ENCODE measurements around the gene FKBP1B. TPM values are rescaled to one million over a fixed set of nuclear protein-coding genes. Genes with fewer than 3 reads are reported as not detected.

Gene FKBP1B
- polyA plus RNA-seq, 3 donors, result 5.2 to 10.1 (median 7.2) TPM

DNA sequence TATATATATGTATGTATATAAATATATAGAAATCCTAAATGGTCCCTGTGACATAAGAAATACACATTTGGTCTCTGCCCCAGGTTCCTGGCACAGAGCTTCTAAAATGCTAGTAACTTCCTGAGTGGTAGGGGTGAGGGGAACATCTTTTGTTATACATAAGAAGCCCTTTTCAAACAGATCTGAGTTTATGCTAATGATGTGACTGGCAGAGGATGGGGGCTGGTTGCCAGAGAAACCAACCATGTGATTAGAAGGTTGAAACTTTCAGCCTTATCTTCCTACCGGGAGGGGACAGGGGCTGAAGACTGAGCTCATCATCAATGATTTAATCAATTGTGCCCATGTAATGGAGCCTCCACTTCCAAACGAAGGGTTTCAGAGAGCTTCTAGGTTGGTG is 23.3 kb upstream of the FKBP1B start:
- intact Hi-C loops (cut with micrococcal nuclease), result no loop called here
- Mint-ChIP-seq H3K27me3 (ENCODE audit: low read depth in 3 of 3) (peaks cover 0 to 3% (median 2%) of the 10 kb centered on the region in 3 donors), H3K4me3 (no peak overlapping the region), H3K9me3 (no peaks in the 10 kb centered on the region), H3K36me3 (peaks cover 55 to 57% of the 10 kb centered on the region in 2 donors), H3K27ac (peak overlapping the region in 2 of 7 donors; percentile 8 to 18), H3K4me1 (no peaks in the 10 kb centered on the region)
- no peak overlapping the region for H3K4me2 ChIP-seq (replicated peaks; ENCODE audit: extremely low read depth, low read length, poor library complexity, severe bottlenecking)
- DNase-seq, result no peak
- H3K27me3 ChIP-seq (ENCODE audit: control insufficient read depth in 2 of 2, insufficient read depth in 2 of 2, low read length in 2 of 2), result no peaks in the 10 kb centered on the region
- H3K79me2 ChIP-seq (ENCODE audit: insufficient read depth, low read length), result no peaks in the 10 kb centered on the region
- no peak overlapping the region for H3K4me3 ChIP-seq (replicated peaks in 1 of 3; ENCODE audit: low read depth in 2 of 3, low read length in 3 of 3)
- H3K9ac ChIP-seq (ENCODE audit: insufficient read depth, low read length, poor library complexity, severe bottlenecking), result no peak overlapping the region
- no peak overlapping the region for H2AFZ ChIP-seq (ENCODE audit: insufficient read depth, low read depth, low read length, poor library complexity, severe bottlenecking)
- TF ChIP-seq, protein P1, sequence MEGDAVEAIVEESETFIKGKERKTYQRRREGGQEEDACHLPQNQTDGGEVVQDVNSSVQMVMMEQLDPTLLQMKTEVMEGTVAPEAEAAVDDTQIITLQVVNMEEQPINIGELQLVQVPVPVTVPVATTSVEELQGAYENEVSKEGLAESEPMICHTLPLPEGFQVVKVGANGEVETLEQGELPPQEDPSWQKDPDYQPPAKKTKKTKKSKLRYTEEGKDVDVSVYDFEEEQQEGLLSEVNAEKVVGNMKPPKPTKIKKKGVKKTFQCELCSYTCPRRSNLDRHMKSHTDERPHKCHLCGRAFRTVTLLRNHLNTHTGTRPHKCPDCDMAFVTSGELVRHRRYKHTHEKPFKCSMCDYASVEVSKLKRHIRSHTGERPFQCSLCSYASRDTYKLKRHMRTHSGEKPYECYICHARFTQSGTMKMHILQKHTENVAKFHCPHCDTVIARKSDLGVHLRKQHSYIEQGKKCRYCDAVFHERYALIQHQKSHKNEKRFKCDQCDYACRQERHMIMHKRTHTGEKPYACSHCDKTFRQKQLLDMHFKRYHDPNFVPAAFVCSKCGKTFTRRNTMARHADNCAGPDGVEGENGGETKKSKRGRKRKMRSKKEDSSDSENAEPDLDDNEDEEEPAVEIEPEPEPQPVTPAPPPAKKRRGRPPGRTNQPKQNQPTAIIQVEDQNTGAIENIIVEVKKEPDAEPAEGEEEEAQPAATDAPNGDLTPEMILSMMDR (IDR thresholded peaks at IDR 0.05), result no peak
- peaks cover 30 to 31% of the 10 kb centered on the region in 2 donors for H3K36me3 ChIP-seq (replicated peaks in 1 of 2; ENCODE audit: control insufficient read depth in 1 of 2, insufficient read depth in 2 of 2, low read length in 2 of 2)
- H3K27ac ChIP-seq (ENCODE audit: low read depth in 1 of 2, low read length in 2 of 2), result no peak overlapping the region
- no peaks in the 10 kb centered on the region for H3K4me1 ChIP-seq (ENCODE audit: control insufficient read depth in 1 of 2, insufficient read depth in 2 of 2, low read length in 2 of 2)
- WGBS (ENCODE audit: insufficient coverage), result 86% methylated on average over 1 of the region's 2 CpGs
- H3K9me3 ChIP-seq (replicated peaks in 1 of 2; ENCODE audit: control insufficient read depth in 1 of 2, insufficient read depth in 1 of 2, low read length in 2 of 2), result no peaks in the 10 kb centered on the region
- H4K20me1 ChIP-seq (ENCODE audit: insufficient read depth, low read length), result no peaks in the 10 kb centered on the region

DNA sequence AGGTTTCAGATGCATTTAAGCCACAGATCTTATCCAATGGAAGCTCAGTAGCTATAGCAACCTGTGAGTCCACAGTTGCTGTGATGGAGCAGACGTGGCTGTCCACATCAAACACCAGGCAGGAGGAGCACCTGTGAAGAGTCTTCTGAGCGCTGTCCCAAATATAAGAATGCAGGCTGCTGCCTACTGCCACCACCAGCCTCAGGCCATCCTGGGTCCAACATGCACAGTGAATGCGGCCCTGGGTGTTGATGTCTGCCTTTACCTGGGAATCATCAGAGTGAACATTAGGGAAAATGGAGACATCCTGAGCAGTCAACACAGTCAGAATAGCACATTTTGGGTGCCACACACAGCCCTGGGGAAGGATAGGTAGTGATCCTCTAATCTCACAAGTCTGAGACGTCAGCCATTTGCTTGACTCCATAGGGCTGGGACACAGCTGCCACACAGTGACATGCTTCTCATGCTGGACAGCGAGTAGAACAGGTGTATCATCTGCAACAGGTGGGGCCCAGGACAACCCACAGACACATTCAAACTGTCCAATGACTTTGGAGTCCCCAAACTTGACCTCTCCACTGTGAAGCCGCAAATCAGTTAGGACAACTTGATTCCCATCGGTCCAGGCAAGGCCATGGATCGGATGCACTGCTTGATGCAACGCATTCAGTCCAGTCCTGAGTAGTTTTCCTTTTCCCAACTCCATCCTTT is 10.6 kb upstream of the FKBP1B start:
- no peaks in the 10 kb centered on the region for H4K20me1 ChIP-seq (ENCODE audit: insufficient read depth, low read length)
- Mint-ChIP-seq H3K4me1 (peaks cover 1% of the 10 kb centered on the region), H3K27ac (no peak overlapping the region), H3K9me3 (no peaks in the 10 kb centered on the region), H3K27me3 (ENCODE audit: low read depth in 3 of 3) (no peaks in the 10 kb centered on the region), H3K36me3 (peaks cover 24 to 32% of the 10 kb centered on the region in 2 donors), H3K4me3 (no peak overlapping the region)
- no peak overlapping the region for H3K4me2 ChIP-seq (replicated peaks; ENCODE audit: extremely low read depth, low read length, poor library complexity, severe bottlenecking)
- H3K27me3 ChIP-seq (ENCODE audit: control insufficient read depth in 2 of 2, insufficient read depth in 2 of 2, low read length in 2 of 2), result no peaks in the 10 kb centered on the region
- H3K4me1 ChIP-seq (ENCODE audit: control insufficient read depth in 1 of 2, insufficient read depth in 2 of 2, low read length in 2 of 2), result no peaks in the 10 kb centered on the region
- intact Hi-C loops (cut with micrococcal nuclease), result no loop called here
- no peak overlapping the region for H3K27ac ChIP-seq (ENCODE audit: low read depth in 1 of 2, low read length in 2 of 2)
- WGBS (ENCODE audit: insufficient coverage), result 96% methylated on average over 6 of the region's 9 CpGs
- TF ChIP-seq, protein P1 (IDR thresholded peaks at IDR 0.05), result no peak
- no peak overlapping the region for H2AFZ ChIP-seq (ENCODE audit: insufficient read depth, low read depth, low read length, poor library complexity, severe bottlenecking)
- peaks cover 21 to 34% of the 10 kb centered on the region in 2 donors for H3K36me3 ChIP-seq (replicated peaks in 1 of 2; ENCODE audit: control insufficient read depth in 1 of 2, insufficient read depth in 2 of 2, low read length in 2 of 2)
- no peaks in the 10 kb centered on the region for H3K9me3 ChIP-seq (replicated peaks in 1 of 2; ENCODE audit: control insufficient read depth in 1 of 2, insufficient read depth in 1 of 2, low read length in 2 of 2)
- H3K9ac ChIP-seq (ENCODE audit: insufficient read depth, low read length, poor library complexity, severe bottlenecking), result no peak overlapping the region
- no peak overlapping the region for H3K4me3 ChIP-seq (replicated peaks in 1 of 3; ENCODE audit: low read depth in 2 of 3, low read length in 3 of 3)
- H3K79me2 ChIP-seq (ENCODE audit: insufficient read depth, low read length), result no peaks in the 10 kb centered on the region
- no peak for DNase-seq

Measured in CD14-positive monocyte (primary cell).